GM21723 (cell line): ENCODE results near the gene SLC5A5.
"Not testable (repeated sequence)": the region's sequence is repeated elsewhere in the genome, so short reads cannot be mapped to it uniquely, and the experiment has no call there.

ENCODE experiments used
- ATAC-seq: cut with Tn5 transposase; IDR thresholded peaks from one replicate; pipeline ENCODE4 v1.9.1; 2021; ENCODE audit warnings: mild to moderate bottlenecking, moderate library complexity; ENCODE audit not compliant: unreplicated experiment

The SLC5A5 gene

DNA sequence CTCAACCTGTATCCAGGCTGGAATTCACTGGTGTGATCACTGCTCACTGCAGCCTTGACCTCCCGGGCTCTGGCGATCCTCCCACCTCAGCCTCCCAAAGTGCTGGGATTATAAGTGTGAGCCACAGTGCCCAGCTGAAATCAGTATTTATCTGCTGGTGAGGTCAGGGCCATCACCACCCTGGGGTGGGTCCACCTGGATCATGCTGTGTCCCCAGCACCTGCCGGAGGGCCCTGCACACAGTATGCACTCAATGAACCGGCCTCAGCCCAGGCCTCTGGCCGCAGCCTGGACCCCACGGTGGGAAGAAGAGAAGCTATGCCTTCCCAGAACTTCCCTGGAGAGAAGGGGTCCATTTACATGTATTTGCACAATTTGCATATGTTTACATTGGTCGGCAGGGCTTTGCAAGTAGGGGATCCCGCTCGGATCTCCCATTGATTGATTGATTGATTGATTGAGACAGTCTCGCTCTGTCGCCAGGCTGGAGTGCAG lies 2.6 kb upstream of the SLC5A5 start:
- ATAC-seq, result no peak

DNA sequence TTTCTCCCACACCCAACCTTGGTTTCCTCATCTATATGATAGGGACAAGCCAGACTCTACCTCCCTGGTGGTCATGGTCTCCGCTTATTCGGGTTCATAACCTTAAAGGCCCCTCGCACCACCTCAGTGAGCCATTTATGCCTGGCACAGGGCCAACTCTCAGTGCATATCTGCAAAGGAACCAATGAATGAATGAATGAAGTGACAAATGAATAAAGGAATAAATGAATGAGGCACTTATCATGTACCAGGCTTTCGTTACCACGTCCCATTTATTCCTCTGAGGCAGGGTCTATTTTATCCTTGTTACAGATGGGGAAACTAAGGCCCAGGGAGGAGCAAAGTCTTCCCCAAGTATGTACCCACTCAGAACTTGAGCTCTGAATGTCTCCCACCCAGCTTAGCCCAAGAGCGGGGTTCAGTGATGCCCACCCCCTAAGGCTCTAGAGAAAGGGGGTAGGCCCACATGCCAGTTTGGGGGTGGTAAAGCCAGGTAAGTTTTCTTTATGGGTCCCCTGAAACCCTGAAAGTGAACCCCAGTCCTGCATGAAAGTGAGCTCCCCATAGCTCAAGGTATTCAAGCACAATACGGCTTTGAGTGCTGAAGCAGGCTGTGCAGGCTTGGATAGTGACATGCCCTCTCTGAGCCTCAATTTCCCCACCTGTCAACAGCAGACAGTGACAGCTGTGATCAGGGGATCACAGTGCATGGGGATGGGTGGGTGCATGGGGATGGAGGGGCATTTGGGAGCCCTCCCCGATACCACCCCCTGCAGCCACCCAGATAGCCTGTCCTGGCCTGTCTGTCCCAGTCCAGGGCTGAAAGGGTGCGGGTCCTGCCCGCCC lies 490 bp upstream of the SLC5A5 start:
- no peak for ATAC-seq

DNA sequence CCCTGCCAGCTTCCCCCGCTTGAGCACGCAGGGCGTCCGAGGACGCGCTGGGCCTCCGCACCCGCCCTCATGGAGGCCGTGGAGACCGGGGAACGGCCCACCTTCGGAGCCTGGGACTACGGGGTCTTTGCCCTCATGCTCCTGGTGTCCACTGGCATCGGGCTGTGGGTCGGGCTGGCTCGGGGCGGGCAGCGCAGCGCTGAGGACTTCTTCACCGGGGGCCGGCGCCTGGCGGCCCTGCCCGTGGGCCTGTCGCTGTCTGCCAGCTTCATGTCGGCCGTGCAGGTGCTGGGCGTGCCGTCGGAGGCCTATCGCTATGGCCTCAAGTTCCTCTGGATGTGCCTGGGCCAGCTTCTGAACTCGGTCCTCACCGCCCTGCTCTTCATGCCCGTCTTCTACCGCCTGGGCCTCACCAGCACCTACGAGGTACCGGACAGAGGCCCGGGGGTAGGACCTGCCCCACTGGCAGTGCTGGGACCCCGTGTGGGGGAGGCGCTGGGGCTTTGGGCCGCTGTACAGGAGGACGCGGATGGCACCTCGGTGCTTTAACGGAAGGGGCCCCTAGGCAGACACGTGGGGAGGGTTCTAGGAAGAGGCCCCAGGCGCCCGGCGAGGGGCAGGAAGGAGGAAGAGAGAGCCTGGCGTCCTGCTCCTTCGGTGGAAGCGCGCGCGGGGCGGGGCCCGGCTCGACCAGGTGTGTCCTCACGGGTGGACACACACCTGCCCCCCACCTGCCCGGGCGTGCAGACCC lies 681 bp downstream of the SLC5A5 start:
- no peak for ATAC-seq

DNA sequence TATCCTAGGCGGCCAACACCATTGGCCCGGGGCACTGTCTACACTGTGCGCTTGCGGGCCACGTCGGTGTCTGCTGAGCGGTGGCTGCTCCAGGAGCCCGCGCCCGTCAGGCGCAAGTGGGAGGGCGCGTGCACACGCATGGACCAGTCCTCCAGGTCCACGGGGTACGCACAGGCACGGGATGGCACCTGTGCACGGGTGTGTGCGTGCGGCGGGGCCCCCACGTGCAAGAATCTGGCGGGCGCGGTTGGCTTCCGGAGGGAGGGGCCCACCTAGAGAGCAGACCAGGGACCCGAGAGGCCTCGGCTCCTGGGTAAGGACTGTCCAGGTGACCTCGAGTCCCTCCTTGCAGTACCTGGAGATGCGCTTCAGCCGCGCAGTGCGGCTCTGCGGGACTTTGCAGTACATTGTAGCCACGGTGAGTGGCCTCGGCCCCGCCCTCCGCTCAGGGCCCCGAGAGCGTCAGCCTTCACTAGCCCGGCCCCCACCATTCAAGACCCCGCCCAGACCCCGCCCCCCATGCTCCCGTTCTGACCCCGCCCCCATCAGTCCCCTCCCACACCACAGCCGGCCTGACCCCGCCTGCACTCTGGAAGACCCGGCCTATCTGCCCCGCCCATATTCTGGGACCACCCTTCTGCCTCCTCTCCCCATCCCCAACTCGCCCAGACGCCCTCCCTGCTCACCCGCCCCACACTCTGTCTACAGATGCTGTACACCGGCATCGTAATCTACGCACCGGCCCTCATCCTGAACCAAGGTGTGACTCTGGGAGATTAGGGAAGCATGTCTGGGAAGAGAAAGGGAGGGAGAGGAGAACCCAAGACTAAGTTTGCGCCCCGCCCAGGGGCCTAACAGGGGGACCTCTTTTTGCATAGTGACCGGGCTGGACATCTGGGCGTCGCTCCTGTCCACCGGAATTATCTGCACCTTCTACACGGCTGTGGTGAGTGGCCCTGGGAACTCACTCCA lies 2.3 kb downstream of the SLC5A5 start:
- ATAC-seq, result no peak

DNA sequence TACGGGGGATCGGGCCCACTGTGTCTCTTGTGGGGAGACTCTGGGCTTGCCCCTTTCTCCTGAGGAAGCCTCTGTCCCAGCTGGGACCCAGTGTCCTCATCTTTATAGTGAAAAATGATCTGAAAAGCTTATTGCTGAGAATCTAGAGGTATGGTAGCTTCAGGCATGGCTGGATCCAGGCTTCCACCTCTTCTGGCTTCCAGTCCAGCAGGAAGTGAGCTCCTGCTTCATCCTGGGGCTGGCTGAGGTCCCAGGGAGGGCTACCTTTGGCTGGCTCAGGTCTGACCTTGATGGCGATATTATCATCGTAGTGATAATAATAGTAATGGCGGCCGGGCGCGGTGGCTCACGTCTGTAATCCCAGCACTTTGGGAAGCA lies 3.0 kb downstream of the SLC5A5 start:
- ATAC-seq, result no peak

DNA sequence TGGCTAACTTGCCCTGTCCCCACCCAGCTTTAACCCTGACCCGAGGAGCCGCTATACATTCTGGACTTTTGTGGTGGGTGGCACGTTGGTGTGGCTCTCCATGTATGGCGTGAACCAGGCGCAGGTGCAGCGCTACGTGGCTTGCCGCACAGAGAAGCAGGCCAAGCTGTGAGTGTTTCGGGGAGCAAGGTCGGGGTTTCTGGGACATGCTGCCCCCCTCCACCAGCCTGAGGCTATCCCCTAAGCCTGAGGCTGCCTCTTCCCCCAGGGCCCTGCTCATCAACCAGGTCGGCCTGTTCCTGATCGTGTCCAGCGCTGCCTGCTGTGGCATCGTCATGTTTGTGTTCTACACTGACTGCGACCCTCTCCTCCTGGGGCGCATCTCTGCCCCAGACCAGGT lies 6.0 kb downstream of the SLC5A5 start:
- no peak for ATAC-seq

DNA sequence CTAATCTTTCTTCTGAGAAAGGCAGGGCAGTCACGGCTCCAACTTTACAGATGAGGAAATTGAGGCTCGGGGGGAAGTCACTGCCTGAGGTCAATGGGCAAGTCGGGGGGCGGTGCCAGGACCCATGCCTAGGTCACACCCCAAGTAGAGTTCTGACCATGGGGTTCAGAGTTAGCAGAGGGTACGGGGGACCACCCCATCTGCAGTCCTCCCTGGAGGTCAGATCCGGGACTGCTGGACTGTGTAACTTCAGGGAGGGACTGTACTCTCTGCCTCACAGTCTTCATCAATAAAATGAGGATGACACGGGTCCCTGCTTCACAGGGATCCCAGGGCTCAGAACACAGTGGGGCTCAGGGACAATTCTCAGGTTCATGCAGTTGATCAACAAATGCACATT lies 7.7 kb downstream of the SLC5A5 start:
- ATAC-seq, result no peak

DNA sequence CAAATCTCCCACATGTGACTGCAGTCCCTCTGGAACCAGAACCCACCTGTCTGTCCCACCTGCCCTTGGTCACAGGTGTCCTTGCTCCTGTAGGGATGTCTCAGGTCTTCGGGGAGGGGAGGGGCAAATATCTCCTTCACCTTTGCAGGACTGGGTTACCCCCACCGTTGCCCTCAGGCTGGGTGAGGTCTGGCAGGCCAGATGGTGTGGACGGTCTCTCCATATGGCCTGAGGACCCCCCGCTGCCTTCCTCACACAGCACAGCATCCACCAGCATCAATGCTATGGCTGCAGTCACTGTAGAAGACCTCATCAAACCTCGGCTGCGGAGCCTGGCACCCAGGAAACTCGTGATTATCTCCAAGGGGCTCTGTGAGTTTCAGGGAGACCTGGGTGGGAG lies 10.0 kb downstream of the SLC5A5 start:
- ATAC-seq, result no peak

DNA sequence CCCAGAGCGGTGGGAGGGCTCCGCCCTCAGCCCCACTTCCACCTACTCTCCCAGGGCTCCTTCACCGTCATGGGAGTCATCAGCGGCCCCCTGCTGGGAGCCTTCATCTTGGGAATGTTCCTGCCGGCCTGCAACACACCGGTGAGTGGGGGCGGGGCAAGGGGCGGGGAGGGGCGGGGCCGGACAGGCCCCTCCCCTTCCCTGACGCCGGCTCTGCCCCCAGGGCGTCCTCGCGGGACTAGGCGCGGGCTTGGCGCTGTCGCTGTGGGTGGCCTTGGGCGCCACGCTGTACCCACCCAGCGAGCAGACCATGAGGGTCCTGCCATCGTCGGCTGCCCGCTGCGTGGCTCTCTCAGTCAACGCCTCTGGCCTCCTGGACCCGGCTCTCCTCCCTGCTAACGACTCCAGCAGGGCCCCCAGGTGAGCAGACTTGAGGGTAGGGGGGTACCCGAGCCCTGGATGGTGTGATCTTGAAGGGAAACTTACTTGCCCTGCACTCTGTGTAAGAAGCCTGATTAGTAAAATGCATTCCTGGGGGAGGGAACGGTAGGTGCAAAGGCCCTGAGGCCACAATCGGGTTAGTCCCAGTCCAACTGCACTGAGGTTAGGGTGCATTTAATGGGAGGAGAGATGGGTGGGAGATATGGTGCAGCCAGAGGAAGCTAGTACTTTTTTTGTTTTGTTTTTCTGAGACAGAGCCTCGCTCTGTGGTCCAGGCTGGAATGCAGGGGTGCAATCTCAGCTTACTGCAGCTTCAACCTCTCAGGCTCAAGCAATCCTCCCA lies 12.1 kb downstream of the SLC5A5 start:
- no peak for ATAC-seq

DNA sequence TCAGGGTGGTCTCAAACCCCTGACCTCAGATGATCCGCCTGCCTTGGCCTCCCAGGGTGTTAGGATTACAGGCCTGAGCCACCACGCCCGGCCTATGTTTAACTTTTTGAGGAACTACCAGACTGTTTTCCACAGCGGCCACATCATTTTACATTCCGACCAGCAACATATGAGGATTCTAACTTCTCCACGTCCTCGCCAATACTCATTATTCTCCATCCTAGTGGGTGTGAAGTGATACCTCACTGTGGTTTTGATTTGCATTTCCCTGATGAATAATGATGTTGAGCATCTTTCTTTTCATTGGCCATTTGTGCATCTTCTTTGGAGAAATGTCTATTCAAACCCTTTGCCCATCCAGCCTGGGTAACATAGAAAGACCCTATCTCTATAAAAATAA lies 14.8 kb downstream of the SLC5A5 start:
- ATAC-seq, result no peak

DNA sequence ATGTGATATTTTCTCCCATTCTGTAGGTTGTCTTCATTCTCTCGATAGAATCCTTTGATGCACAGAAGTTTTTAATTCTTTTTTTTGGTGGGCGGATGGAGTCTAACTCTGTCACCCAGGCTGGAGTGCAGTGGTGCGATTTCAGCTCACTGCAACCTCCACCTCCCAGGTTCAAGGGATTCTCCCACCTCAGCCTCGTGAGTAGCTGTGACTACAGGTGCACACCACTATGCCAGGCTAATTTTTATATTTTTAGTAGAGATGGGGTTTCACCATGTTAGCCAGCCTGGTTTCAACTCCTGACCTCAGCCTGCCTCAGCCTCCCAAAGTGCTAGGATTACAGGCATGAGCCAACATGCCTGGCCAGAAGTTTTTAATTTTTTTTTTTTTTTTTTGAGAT lies 15.5 kb downstream of the SLC5A5 start:
- not testable (repeated sequence) for ATAC-seq

DNA sequence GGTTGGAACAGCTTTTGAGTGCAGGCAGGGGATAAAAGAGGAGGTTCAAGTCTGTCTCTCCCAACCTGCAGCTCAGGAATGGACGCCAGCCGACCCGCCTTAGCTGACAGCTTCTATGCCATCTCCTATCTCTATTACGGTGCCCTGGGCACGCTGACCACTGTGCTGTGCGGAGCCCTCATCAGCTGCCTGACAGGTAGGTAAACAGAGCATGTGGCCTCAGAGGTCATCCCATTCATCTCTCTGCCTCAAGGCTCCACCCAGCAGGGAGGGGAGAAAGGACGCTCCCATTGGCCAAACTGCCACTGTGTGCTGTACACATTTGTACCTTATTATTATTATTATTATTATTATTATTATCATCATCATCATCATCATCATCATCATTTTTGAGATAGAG lies 16.5 kb downstream of the SLC5A5 start:
- ATAC-seq, result no peak

DNA sequence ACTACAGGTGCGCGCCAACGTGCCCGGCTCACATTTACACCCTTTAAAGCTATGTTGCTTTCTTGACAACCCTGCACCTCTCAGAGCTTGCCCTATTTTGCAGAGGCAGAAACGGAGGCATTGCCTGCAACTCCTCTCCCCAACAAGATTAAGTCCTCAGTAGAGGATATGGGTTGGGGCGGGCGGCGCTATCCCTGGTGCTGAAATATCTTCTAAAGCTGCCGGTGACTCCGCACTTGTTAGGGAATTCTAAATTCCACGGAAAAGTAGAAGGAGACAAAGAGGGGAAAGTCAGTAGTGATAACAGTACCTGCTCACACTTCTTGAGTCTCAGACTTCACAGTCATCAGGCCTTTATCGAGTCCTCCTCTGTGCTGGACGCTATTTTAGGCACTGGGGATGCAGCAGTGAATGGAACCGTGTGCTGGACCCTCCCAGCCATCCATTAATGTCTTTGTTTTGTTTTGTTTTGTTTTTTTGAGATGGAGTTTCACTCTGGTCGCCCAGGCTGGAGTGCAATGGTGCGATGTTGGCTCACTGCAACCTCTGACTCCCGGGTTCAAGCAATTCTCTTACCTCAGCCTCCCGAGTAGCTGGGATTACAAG lies 18.0 kb downstream of the SLC5A5 start:
- ATAC-seq, result no peak

DNA sequence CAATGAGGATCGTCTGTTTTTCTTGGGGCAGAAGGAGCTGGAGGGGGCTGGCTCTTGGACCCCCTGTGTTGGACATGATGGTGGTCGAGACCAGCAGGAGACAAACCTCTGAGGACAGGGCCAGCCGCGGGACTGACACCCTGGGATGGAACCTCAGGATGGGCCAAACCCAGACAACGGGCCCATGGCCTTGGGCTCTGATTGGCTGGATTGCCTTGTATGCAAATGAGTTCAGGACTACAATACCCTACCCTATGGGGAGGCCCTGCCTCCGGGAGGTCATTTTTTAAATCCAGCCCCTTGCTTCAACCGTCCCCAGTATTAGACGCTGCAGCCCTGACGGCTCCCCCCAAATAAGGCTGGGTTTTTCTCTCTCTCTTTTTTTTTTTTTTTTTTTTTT lies 22.0 kb downstream of the SLC5A5 start:
- ATAC-seq, result no peak

DNA sequence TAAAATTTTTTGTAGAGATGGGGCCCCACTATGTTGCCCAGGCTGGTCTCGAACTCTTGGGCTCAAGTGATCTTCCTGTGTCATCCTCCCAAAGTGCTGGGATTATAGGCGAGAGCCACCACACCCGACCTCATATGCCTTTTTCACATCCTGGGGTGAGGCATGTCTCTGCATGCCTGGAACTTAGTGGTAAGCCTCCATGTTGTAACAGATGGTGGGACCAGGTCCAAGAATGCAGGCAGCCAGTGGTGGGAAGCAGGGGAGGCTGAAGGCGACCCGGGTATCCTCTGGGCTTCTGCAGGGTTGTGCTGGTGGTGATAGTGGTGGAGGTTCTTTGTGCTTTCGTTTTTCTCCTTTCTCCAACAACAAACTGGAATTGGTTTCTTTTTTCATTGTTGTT lies 31.0 kb downstream of the SLC5A5 start:
- no peak for ATAC-seq

DNA sequence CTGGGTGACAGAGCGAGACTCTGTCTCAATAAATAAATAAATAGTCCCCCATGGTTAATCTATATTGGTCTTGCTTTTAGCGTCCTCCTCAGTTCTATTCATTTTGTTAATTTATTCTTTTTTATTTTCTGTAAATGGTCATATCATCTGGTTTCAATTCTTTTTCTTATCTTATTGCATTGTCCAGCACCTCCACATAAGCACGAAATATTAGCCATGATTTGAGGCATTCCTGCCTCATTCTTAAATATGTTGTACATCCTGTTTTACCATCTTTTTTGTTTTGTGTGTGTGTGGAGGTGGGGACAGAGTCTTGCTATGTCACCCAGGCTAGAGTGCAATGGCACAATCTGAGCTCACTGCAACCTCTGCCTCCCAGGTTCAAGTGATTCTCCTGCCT lies 36.5 kb downstream of the SLC5A5 start:
- ATAC-seq, result no peak

DNA sequence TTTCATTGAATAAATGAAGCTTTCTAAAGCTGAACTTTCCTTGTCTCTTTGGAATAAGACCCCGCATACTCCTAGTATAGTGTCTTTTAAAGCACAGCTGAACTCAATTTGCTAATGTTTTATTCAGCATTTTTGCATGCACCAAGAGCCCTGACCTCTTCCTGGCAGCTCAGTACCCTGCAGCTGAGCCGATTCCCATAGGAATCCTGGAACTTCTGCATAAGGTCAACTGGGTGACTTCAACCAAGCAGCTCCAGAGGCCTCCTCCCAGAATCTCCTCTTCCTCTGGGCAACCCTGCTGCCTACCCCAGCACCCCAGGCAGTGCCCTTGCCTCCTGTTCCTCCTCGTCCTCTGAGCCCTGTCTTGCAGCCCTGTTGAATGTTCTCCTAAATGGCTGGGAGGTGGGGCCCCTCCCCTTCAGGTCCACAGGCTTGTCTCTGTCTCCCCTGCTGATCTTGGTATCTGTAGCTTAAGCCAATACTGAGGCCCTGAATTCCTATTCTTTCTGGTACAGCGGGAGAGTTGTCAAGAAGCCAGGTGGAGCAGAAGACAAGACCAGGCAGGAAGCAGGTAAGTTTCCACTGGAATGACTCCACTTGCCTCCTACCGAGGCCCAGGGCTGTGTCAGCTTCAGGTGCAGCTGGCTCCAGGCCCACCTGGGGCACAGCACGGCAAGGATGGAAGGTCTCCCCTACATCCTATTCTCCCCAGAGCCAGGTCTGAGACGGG lies 37.4 kb downstream of the SLC5A5 start:
- ATAC-seq, result no peak

DNA sequence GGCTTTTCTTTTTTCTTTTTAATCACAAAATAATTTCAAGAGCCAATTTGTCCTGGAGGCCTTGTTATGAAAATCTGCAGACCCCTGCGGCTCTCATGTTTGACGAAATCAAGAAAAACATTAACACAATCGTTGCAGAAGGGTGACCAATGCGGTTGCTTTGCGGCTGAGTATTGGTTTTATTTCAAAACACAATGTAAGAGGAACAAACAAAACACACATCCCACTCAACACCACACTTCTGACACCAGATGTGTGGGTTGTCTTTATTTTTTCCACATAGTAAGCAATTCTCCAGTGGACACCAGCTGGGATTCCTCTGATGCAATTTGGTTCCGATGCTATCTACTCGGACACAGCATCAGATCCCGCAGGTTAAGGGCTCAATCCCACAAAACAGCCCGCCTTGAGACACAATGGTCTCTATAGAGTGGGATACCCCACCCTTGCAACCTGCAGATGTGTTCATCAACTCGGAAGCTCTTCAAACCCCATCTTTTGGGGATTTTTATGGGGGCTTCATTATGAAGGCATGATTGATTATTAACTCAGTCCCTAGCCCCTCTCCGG lies 39.1 kb downstream of the SLC5A5 start:
- ATAC-seq, result no peak
